Fibroblast of lung (primary cell): ENCODE measurements around the gene HLA-C. TPM values are rescaled to one million over a fixed set of nuclear protein-coding genes. Genes with fewer than 3 reads are reported as not detected.
"Not testable (repeated sequence)": the region's sequence is repeated elsewhere in the genome, so short reads cannot be mapped to it uniquely, and the experiment has no call there.

Experiments
- DNase-seq, 2 donors: peaks; one replicate each; pipeline versions ENCODE4 v3.0.0 to v3.0.0-alpha.2; 2010; ENCODE audit warnings: low read depth in 2 of 2
- H2AFZ ChIP-seq: 2 replicates; pipeline ENCODE4 v1.5.1; 2012; ENCODE audit warnings: low read length, control low read depth, inconsistent platforms
- H3K27ac ChIP-seq: 2 replicates; pipeline ENCODE4 v1.5.1; 2011; ENCODE audit warnings: low read length, control low read depth; ENCODE audit not compliant: insufficient read depth
- H3K27me3 ChIP-seq: 2 replicates; pipeline ENCODE4 v1.5.1; 2011; ENCODE audit warnings: mild to moderate bottlenecking, low read length; ENCODE audit not compliant: control insufficient read depth, insufficient read depth
- H3K36me3 ChIP-seq: 2 replicates; pipeline ENCODE4 v1.5.1; 2011; ENCODE audit warnings: low read length; ENCODE audit not compliant: control insufficient read depth, insufficient read depth
- H3K4me1 ChIP-seq: 2 replicates; pipeline ENCODE4 v1.5.1; 2011; ENCODE audit warnings: low read length; ENCODE audit not compliant: control insufficient read depth, insufficient read depth; ENCODE audit errors: extremely low read depth
- H3K4me2 ChIP-seq: 2 replicates; pipeline ENCODE4 v1.5.1; 2011; ENCODE audit warnings: low read length, control low read depth; ENCODE audit not compliant: insufficient read depth; ENCODE audit errors: extremely low read depth
- H3K4me3 ChIP-seq, 4 experiments: fragments of 200-600 bp in 1 of 4; sonication (generic) in 1 of 4; replicated peaks in 1 of 4; 2 replicates each; pipeline ENCODE4 v1.5.1; 2011 to 2016; ENCODE audit warnings: low read length in 4 of 4, low read depth in 3 of 4, mild to moderate bottlenecking in 3 of 4, control low read depth in 2 of 4, inconsistent platforms in 1 of 4, mixed read lengths in 1 of 4; ENCODE audit not compliant: insufficient read depth in 1 of 4; ENCODE audit errors: control extremely low read depth in 1 of 4
- H3K79me2 ChIP-seq: 2 replicates; pipeline ENCODE4 v1.5.1; 2012; ENCODE audit warnings: mild to moderate bottlenecking, low read length, inconsistent platforms; ENCODE audit not compliant: control insufficient read depth, insufficient read depth
- H3K9ac ChIP-seq: 2 replicates; pipeline ENCODE4 v1.5.1; 2011; ENCODE audit warnings: mild to moderate bottlenecking, low read length, control low read depth; ENCODE audit not compliant: insufficient read depth
- H3K9me3 ChIP-seq: 2 replicates; pipeline ENCODE4 v1.5.1; 2012; ENCODE audit warnings: low read depth, low read length; ENCODE audit not compliant: control insufficient read depth, insufficient read depth
- H4K20me1 ChIP-seq: 2 replicates; pipeline ENCODE4 v1.5.1; 2011; ENCODE audit warnings: low read length; ENCODE audit not compliant: control insufficient read depth, insufficient read depth; ENCODE audit errors: extremely low read depth
- EZH2 ChIP-seq: IDR thresholded peaks from 2 replicates; pipeline ENCODE4 v1.5.1; 2012; ENCODE audit warnings: low read length, control low read depth, mild to moderate bottlenecking; ENCODE audit errors: missing control alignments
- polyA plus RNA-seq, 2 donors: library from polyadenylated mRNA; depleted of rRNA in 1 of 2; stranded (reverse) in 1 of 2; unstranded in 1 of 2; fragments of >200 nt; gene quantifications; 2 replicates each; pipeline ENCODE4 v1.2.1, GENCODE V29; 2011 to 2012; ENCODE audit warnings: missing spikeins in 1 of 2
- total RNA-seq: library from RNA; depleted of rRNA; stranded (reverse); fragments of >200 nt; gene quantifications from 2 replicates; pipeline ENCODE4 v1.2.1, GENCODE V29; 2014
- TF ChIP-seq, protein P1 (sequence below), 2 donors: IDR thresholded peaks in 1 of 2; conservative IDR thresholded peaks in 1 of 2; 1 replicate in 1 of 2; 2 replicates in 1 of 2; pipeline ENCODE4 v1.5.1; 2011 to 2012; ENCODE audit warnings: low read length in 2 of 2, control low read depth in 1 of 2, inconsistent platforms in 1 of 2, low read depth in 1 of 2, mild to moderate bottlenecking in 1 of 2

Gene HLA-C
- total and polyA plus RNA-seq, 2 donors (not counting 1 experiment from before 2014, with no cell fraction given), result 193 to 274 TPM

DNA sequence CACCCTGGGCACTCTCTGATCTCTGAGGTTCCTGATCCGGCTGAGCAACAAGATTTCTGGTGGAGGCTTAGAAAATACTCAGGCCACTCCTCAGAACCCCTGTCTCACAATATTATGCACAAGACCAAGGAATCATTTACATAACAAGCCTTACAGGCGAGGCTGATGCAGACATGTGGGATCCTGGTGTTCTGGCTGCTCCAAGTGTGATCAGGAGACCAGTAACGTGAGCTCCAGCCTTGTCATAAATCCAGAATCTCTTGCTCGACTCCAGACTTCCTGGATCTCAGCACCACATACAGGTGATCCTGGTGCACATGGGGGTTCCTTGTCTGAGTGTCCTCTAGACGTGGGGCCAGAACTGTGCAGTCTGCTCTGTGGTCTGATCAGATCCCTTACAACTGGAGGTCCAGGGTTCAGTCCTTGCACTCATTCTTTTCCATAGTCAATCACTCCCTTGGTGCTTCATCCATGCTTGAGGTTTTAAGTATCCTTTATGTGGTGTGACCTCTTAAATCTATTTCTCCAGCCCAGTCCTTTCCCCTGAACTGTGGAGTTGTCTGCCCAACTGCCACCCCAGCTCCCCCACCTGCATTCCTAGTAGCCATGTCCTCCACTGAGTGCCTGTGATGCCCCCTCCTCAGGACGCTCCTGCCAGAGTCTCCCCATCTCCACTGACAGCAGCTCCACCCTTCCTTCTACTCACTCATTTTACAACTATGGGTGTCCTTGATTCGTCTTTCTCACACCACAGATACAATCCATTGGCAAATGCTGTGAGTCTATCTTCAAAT is 5.1 kb downstream of the HLA-C start:
- Histone ChIP-seq H3K4me1 (no peaks in the 10 kb centered on the region), H2AFZ (no peak overlapping the region), H4K20me1 (no peaks in the 10 kb centered on the region)

DNA sequence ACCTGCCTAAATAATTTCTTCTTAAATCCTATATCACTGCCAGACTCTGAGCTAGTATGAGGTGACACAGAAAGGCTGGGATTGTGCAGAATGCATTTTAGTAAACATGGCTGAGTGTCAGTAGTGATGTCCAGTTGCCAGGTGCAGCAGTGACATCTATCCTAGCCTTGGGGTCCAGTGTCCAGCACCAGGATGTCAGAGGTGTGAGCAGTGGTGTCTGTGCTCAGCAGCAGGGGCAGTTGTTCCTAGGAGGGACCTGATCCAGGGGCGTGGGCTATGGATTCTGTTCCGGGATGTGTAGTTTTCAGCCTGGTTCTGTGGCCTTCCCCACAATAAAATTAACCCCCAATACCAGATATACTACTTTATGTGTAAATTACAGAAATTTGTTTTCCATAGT is 6.0 kb downstream of the HLA-C start:
- no peak overlapping the region for H3K9ac ChIP-seq
- no peak for DNase-seq
- no peak overlapping the region for H2AFZ ChIP-seq
- H3K9me3 ChIP-seq, result no peaks in the 10 kb centered on the region
- no peak for TF ChIP-seq EZH2
- TF ChIP-seq, protein P1, sequence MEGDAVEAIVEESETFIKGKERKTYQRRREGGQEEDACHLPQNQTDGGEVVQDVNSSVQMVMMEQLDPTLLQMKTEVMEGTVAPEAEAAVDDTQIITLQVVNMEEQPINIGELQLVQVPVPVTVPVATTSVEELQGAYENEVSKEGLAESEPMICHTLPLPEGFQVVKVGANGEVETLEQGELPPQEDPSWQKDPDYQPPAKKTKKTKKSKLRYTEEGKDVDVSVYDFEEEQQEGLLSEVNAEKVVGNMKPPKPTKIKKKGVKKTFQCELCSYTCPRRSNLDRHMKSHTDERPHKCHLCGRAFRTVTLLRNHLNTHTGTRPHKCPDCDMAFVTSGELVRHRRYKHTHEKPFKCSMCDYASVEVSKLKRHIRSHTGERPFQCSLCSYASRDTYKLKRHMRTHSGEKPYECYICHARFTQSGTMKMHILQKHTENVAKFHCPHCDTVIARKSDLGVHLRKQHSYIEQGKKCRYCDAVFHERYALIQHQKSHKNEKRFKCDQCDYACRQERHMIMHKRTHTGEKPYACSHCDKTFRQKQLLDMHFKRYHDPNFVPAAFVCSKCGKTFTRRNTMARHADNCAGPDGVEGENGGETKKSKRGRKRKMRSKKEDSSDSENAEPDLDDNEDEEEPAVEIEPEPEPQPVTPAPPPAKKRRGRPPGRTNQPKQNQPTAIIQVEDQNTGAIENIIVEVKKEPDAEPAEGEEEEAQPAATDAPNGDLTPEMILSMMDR (conservative IDR thresholded peaks at IDR 0.05 in 1 of 2, IDR thresholded peaks at IDR 0.05 in 1 of 2; ENCODE audit: low read depth in 1 of 2, low read length in 2 of 2), result no peak
- H3K4me1 ChIP-seq, result no peaks in the 10 kb centered on the region
- H4K20me1 ChIP-seq, result no peaks in the 10 kb centered on the region
- no peak overlapping the region for H3K4me2 ChIP-seq
- H3K79me2 ChIP-seq, result peaks cover 5% of the 10 kb centered on the region
- no peak overlapping the region for H3K4me3 ChIP-seq
- H3K27me3 ChIP-seq, result no peaks in the 10 kb centered on the region
- H3K27ac ChIP-seq, result no peak overlapping the region
- peaks cover 5% of the 10 kb centered on the region for H3K36me3 ChIP-seq

More for the DNA sequence above, 5.1 kb downstream of the HLA-C start:
- Histone ChIP-seq H3K27me3 (no peaks in the 10 kb centered on the region), H3K9ac (no peak overlapping the region), H3K9me3 (no peaks in the 10 kb centered on the region), H3K27ac (no peak overlapping the region), H3K36me3 (peaks cover 5% of the 10 kb centered on the region), H3K4me3 (no peak overlapping the region), H3K4me2 (no peak overlapping the region), H3K79me2 (peaks cover 6% of the 10 kb centered on the region)
- DNase-seq, result no peak
- TF ChIP-seq, protein P1 (conservative IDR thresholded peaks at IDR 0.05 in 1 of 2, IDR thresholded peaks at IDR 0.05 in 1 of 2; ENCODE audit: low read depth in 1 of 2, low read length in 2 of 2), result no peak
- TF ChIP-seq EZH2, result no peak

DNA sequence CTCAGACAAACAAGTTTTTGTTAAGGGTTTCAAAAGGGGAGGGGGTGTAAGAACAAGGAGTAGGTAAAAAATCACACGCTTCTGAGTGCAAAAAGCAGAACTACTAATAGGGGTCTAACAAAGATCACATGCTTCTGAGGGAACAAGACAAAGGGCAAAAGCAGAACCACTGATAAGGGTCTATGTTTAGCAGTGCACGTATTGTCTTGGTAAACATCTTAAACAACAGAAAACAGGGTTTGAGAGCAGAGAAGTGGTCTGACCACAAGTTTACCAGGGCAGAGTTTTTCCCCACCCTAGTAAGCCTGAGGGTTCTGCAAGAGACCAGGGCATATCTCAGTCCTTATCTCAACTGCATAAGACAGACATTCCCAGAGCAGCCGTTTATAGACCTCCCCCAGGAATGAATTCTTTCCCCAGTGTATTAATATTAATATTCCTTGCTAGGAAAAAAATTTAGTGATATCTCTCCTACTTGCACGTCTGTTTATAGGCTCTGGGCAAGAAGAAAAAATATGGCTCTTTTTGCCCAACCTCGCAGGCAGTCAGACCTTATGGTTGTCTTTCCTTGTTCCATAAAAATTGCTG is 8.5 kb downstream of the HLA-C start:
- not testable (repeated sequence) for H3K4me3 ChIP-seq, H3K27me3 ChIP-seq, H3K4me1 ChIP-seq, DNase-seq, H4K20me1 ChIP-seq, H3K4me2 ChIP-seq, H3K9me3 ChIP-seq, H3K27ac ChIP-seq, H3K36me3 ChIP-seq, H3K9ac ChIP-seq, H3K79me2 ChIP-seq, H2AFZ ChIP-seq

DNA sequence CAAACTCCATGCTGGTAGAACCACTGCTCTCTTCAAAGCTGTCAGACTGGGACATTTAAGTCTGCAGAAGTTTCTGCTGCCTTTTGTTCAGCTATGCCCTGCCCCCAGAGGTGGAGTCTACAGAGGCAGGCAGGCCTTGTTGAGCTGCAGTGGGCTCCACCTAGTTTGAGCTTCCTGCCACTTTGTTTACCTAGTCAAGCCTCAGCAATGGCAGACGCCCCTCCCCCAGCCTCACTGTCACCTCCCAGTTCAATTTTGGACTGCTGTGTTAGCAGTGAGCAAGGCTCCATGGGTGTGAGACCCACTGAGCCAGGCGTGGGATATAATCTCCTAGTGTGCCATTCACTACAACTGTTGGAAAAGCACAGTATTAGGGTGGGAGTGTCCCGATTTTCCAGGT is 11.9 kb downstream of the HLA-C start:
- not testable (repeated sequence) for H3K4me2 ChIP-seq, H3K4me1 ChIP-seq, H3K4me3 ChIP-seq, DNase-seq, H2AFZ ChIP-seq, H3K27me3 ChIP-seq, H3K27ac ChIP-seq, H3K9ac ChIP-seq, H3K79me2 ChIP-seq, H4K20me1 ChIP-seq, H3K36me3 ChIP-seq, H3K9me3 ChIP-seq
